Calu3 (cell line): ENCODE results near the gene PANK2. TPM values are rescaled to one million over a fixed set of nuclear protein-coding genes. Genes with fewer than 3 reads are reported as not detected.

Experiments
- BruUV-seq: library from RNA; stranded (reverse); fragments of 400-500 nt; replicated peaks from 2 replicates; lab custom pipeline; 2021; lab: Mats Ljungman, UMichigan
- CTCF ChIA-PET: fragments of 300-600 bp; sonication (Branson Sonifier 250); formaldehyde crosslinking; loops from one replicate; lab custom pipeline; 2022; ENCODE audit warnings: antibody characterized with exemption; lab: Charles Lee
- DNase-seq: peaks from one replicate; pipeline ENCODE4 v3.0.0; 2022
- H3K27ac Mint-ChIP-seq: one replicate; pipeline ENCODE4 v1.8.0; 2022; ENCODE audit warnings: mixed read lengths; ENCODE audit not compliant: unreplicated experiment
- H3K27me3 Mint-ChIP-seq: one replicate; pipeline ENCODE4 v1.8.0; 2022; ENCODE audit warnings: mixed read lengths; ENCODE audit not compliant: unreplicated experiment
- H3K36me3 Mint-ChIP-seq: one replicate; pipeline ENCODE4 v1.8.0; 2022; ENCODE audit warnings: mild to moderate bottlenecking, moderate library complexity, mixed read lengths; ENCODE audit not compliant: insufficient read depth, unreplicated experiment
- H3K4me1 Mint-ChIP-seq: one replicate; pipeline ENCODE4 v1.8.0; 2022; ENCODE audit warnings: mild to moderate bottlenecking, low read depth, mixed read lengths; ENCODE audit not compliant: unreplicated experiment
- H3K4me3 Mint-ChIP-seq: one replicate; pipeline ENCODE4 v1.8.0; 2022; ENCODE audit warnings: mild to moderate bottlenecking, low read depth, moderate library complexity, mixed read lengths; ENCODE audit not compliant: unreplicated experiment
- H3K9me3 Mint-ChIP-seq: one replicate; pipeline ENCODE4 v1.8.0; 2022; ENCODE audit warnings: low read depth, mixed read lengths; ENCODE audit not compliant: unreplicated experiment
- CTCF ChIP-seq: fragments of 200-600 bp; IDR thresholded peaks from one replicate; pipeline ENCODE4 v1.8.0; 2022; ENCODE audit warnings: antibody characterized with exemption; ENCODE audit not compliant: unreplicated experiment
- intact Hi-C: fragments of 100-400 bp; cut with micrococcal nuclease; formaldehyde crosslinking; loops from one replicate; pipeline ENCODE4 v1.10.0; 2022; ENCODE audit not compliant: unreplicated experiment
- total RNA-seq: library from RNA; stranded (reverse); gene quantifications from 2 replicates; pipeline ENCODE4 v1.2.3, GENCODE V29; 2022

The PANK2 gene
- total RNA-seq, 1 experiment from 2014 or later: 37.9 TPM

- CTCF ChIA-PET: no interaction called here
- Mint-ChIP-seq H3K4me1 (no peaks in the 10 kb centered on the region), H3K4me3 (no peak overlapping the region), H3K9me3 (no peaks in the 10 kb centered on the region), H3K27me3 (no peaks in the 10 kb centered on the region), H3K36me3 (peaks cover 45% of the 10 kb centered on the region), H3K27ac (no peak overlapping the region)
- no peak for TF ChIP-seq CTCF
- no TSS peak for BruUV-seq
- DNase-seq: no peak
- intact Hi-C loops: no loop called here
These were observed 23.2 kb upstream of the PANK2 start for GRCh38 chr20:3865887-3866407.

- intact Hi-C loops: no loop called here
- H3K27ac Mint-ChIP-seq: no peak overlapping the region
- H3K4me1 Mint-ChIP-seq: no peaks in the 10 kb centered on the region
- peaks cover 45% of the 10 kb centered on the region for H3K36me3 Mint-ChIP-seq
- no peaks in the 10 kb centered on the region for H3K9me3 Mint-ChIP-seq
- BruUV-seq: no TSS peak
- no peak overlapping the region for H3K4me3 Mint-ChIP-seq
- DNase-seq: no peak
- H3K27me3 Mint-ChIP-seq: no peaks in the 10 kb centered on the region
- TF ChIP-seq CTCF: no peak
- CTCF ChIA-PET: no interaction called here
These were observed 22.7 kb upstream of the PANK2 start for GRCh38 chr20:3866464-3866863.

- TF ChIP-seq CTCF: no peak
- H3K27me3 Mint-ChIP-seq: no peaks in the 10 kb centered on the region
- H3K9me3 Mint-ChIP-seq: no peaks in the 10 kb centered on the region
- no peak overlapping the region for H3K4me3 Mint-ChIP-seq
- peaks cover 32% of the 10 kb centered on the region for H3K36me3 Mint-ChIP-seq
- CTCF ChIA-PET: no interaction called here
- DNase-seq: no peak
- intact Hi-C loops: no loop called here
- no peak overlapping the region for H3K27ac Mint-ChIP-seq
- no peaks in the 10 kb centered on the region for H3K4me1 Mint-ChIP-seq
- BruUV-seq: no TSS peak
These were observed 21.4 kb upstream of the PANK2 start for GRCh38 chr20:3867802-3868201.

GRCh38 chr20:3869839-3870634 lies 19.1 kb upstream of the PANK2 start:
- DNase-seq: no peak
- no peaks in the 10 kb centered on the region for H3K9me3 Mint-ChIP-seq
- H3K27me3 Mint-ChIP-seq: no peaks in the 10 kb centered on the region
- H3K4me1 Mint-ChIP-seq: no peaks in the 10 kb centered on the region
- H3K36me3 Mint-ChIP-seq: peaks cover 34% of the 10 kb centered on the region
- intact Hi-C loops: no loop called here
- no peak for TF ChIP-seq CTCF
- CTCF ChIA-PET: no interaction called here
- no peak overlapping the region for H3K27ac Mint-ChIP-seq
- H3K4me3 Mint-ChIP-seq: no peak overlapping the region
- BruUV-seq: no TSS peak
